SK-N-SH (cell line): ENCODE data around the gene CCNL2. TPM values are rescaled to one million over a fixed set of nuclear protein-coding genes. Genes with fewer than 3 reads are reported as not detected.
"Not testable (repeated sequence)": the region's sequence is repeated elsewhere in the genome, so short reads cannot be mapped to it uniquely, and the experiment has no call there.

Experiments
- CTCF ChIA-PET: fragments of 300-600, 350-600 bp; formaldehyde crosslinking; extraction: SDS; loops from one replicate; lab custom pipeline; 2021; lab: Yijun Ruan, JAX
- POLR2A ChIA-PET: fragments of 350-600 bp; sonication (Branson Sonifier 250); formaldehyde crosslinking; extraction: SDS; loops from one replicate; lab custom pipeline; 2020; ENCODE audit warnings: antibody characterized with exemption, inconsistent platforms; lab: Yijun Ruan, JAX
- DNase-seq: peaks from one replicate; pipeline ENCODE4 v3.0.0; 2012
- H2AFZ ChIP-seq: fragments of 200-600 bp; sonication (generic); 2 replicates; pipeline ENCODE4 v1.8.1; 2016; ENCODE audit warnings: antibody characterized with exemption, mild to moderate bottlenecking, low read depth
- H3F3A ChIP-seq: fragments of 200-600 bp; sonication (generic); replicated peaks from 2 replicates; pipeline ENCODE3; 2016; ENCODE audit warnings: antibody characterized with exemption, mild to moderate bottlenecking; ENCODE audit not compliant: insufficient read depth
- H3K27ac ChIP-seq, 2 experiments: fragments of 200-500 bp in 1 of 2; fragments of 200-600 bp in 1 of 2; sonication (Bioruptor generic) in 1 of 2; sonication (generic), shearing (Covaris generic) in 1 of 2; 2 replicates each; pipeline versions ENCODE4 v1.5.1 to v1.6.1; 2014 to 2016; ENCODE audit warnings: low read depth in 2 of 2, inconsistent platforms in 1 of 2, low read length in 1 of 2, mild to moderate bottlenecking in 1 of 2, mixed read lengths in 1 of 2
- H3K27me3 ChIP-seq: fragments of 200-600 bp; sonication (generic), shearing (Covaris generic); 2 replicates; pipeline ENCODE4 v1.6.1; 2016; ENCODE audit warnings: mixed run types; ENCODE audit not compliant: insufficient read depth
- H3K36me3 ChIP-seq, 2 experiments: fragments of 200-500 bp in 1 of 2; fragments of 200-600 bp in 1 of 2; sonication (Bioruptor generic) in 1 of 2; sonication (generic) in 1 of 2; replicated peaks in 1 of 2; 2 replicates each; pipeline versions ENCODE3 to v1.5.1; 2014 to 2016; ENCODE audit warnings: low read length in 1 of 2, mild to moderate bottlenecking in 1 of 2; ENCODE audit not compliant: insufficient read depth in 2 of 2, control insufficient read depth in 1 of 2
- H3K4me1 ChIP-seq, 2 experiments: fragments of 200-500 bp in 1 of 2; fragments of 200-600 bp in 1 of 2; sonication (Bioruptor generic) in 1 of 2; sonication (generic), shearing (Covaris generic) in 1 of 2; 2 replicates each; pipeline versions ENCODE4 v1.5.1 to v1.6.1; 2014 to 2016; ENCODE audit warnings: low read depth in 1 of 2, low read length in 1 of 2, mixed run types in 1 of 2; ENCODE audit not compliant: insufficient read depth in 2 of 2, control insufficient read depth in 1 of 2
- H3K4me2 ChIP-seq: fragments of 200-600 bp; sonication (generic), shearing (Covaris generic); 2 replicates; pipeline ENCODE4 v1.6.1; 2017; ENCODE audit warnings: mixed run types
- H3K4me3 ChIP-seq, 2 experiments: fragments of 200-500 bp in 1 of 2; fragments of 200-600 bp in 1 of 2; sonication (Bioruptor generic) in 1 of 2; sonication (generic), shearing (Covaris generic) in 1 of 2; 2 replicates each; pipeline versions ENCODE4 v1.5.1 to v1.8.1; 2014 to 2016; ENCODE audit warnings: low read depth in 2 of 2, inconsistent platforms in 1 of 2, low read length in 1 of 2, mild to moderate bottlenecking in 1 of 2, mixed read lengths in 1 of 2, moderate library complexity in 1 of 2
- H3K79me2 ChIP-seq: fragments of 200-600 bp; sonication (generic); 2 replicates; pipeline ENCODE4 v1.8.1; 2017; ENCODE audit warnings: mild to moderate bottlenecking; ENCODE audit not compliant: insufficient read depth
- H3K9ac ChIP-seq: fragments of 200-600 bp; sonication (generic); 2 replicates; pipeline ENCODE4 v1.6.1; 2017; ENCODE audit warnings: mixed run types
- H3K9me2 ChIP-seq: fragments of 200-600 bp; sonication (generic); 2 replicates; pipeline ENCODE4 v1.6.1; 2017; ENCODE audit warnings: mixed run types
- H3K9me3 ChIP-seq: fragments of 200-600 bp; sonication (generic); 2 replicates; pipeline ENCODE4 v1.6.1; 2017; ENCODE audit warnings: mixed run types, mild to moderate bottlenecking, moderate library complexity
- H4K20me1 ChIP-seq: fragments of 200-600 bp; sonication (generic); 2 replicates; pipeline ENCODE4 v1.6.1; 2017; ENCODE audit warnings: mild to moderate bottlenecking, mixed run types; ENCODE audit not compliant: insufficient read depth
- EP300 ChIP-seq, 2 experiments: IDR thresholded peaks; 2 replicates each; pipeline versions ENCODE4 v1.4.0 to v1.6.1; 2012; ENCODE audit warnings: borderline replicate concordance in 1 of 2, low read depth in 1 of 2, low read length in 1 of 2
- RFX5 ChIP-seq: IDR thresholded peaks from 2 replicates; pipeline ENCODE4 v1.6.1; 2012; ENCODE audit warnings: mild to moderate bottlenecking, improper control_type of control experiment, low read length
- RXRA ChIP-seq: IDR thresholded peaks from 2 replicates; pipeline ENCODE4 v1.4.0; 2012; ENCODE audit warnings: low read depth, mild to moderate bottlenecking, borderline replicate concordance
- TAF1 ChIP-seq: IDR thresholded peaks from 2 replicates; pipeline ENCODE4 v1.6.1; 2012; ENCODE audit warnings: low read depth, mild to moderate bottlenecking, low read length, moderate library complexity, borderline replicate concordance
- WGBS: methylation state at CpG from one replicate; pipeline ENCODE4 v1.1.6; 2017; ENCODE audit warnings: low lambda C conversion rate; 5-methylcytosine and 5-hydroxymethylcytosine counted together
- polyA plus RNA-seq, 3 experiments: library from polyadenylated mRNA; depleted of rRNA; stranded (reverse); fragments of >200 nt; gene quantifications; 2 replicates each; pipeline ENCODE4 v1.2.3, GENCODE V29; 2012
- TF ChIP-seq, protein P1 (sequence below): IDR thresholded peaks from 2 replicates; pipeline ENCODE4 v1.6.1; 2012; ENCODE audit warnings: mild to moderate bottlenecking, low read depth, low read length, moderate library complexity

Gene CCNL2
- polyA plus RNA-seq, 1 of the 3 experiments (the other 2 are of a cell fraction): 362 TPM

GRCh38 chr1:1411626-1412025, 12.5 kb upstream of the CCNL2 start:
- POLR2A ChIA-PET: interaction anchor here (0.6 kb wide), 1 partner anchor 72 kb away, joined by 3 read pairs; no protein-coding TSS in a partner anchor
- no peak overlapping the region for H3K27ac ChIP-seq
- no peaks in the 10 kb centered on the region for H3K27me3 ChIP-seq
- peaks cover 4 to 5% of the 10 kb centered on the region in 2 experiments; a peak in 1 of 4 replicates for H3K4me1 ChIP-seq
- H3K9me2 ChIP-seq: no peaks in the 10 kb centered on the region
- no peak for DNase-seq
- H3K79me2 ChIP-seq: peaks cover 34% of the 10 kb centered on the region
- H3K9me3 ChIP-seq: no peaks in the 10 kb centered on the region
- no peak overlapping the region for H3K4me2 ChIP-seq
- 95% methylated on average over 13 of the region's 13 CpGs for WGBS
- H2AFZ ChIP-seq: no peak overlapping the region
- CTCF ChIA-PET: no interaction called here
- H3K36me3 ChIP-seq: peaks cover 0 to 3% of the 10 kb centered on the region in 2 experiments
- no peak overlapping the region for H3K9ac ChIP-seq
- no peaks in the 10 kb centered on the region for H4K20me1 ChIP-seq
- H3F3A ChIP-seq: peaks cover 10% of the 10 kb centered on the region
- H3K4me3 ChIP-seq: no peak overlapping the region
- TF ChIP-seq EP300 (IDR thresholded peaks at IDR 0.05; ENCODE audit: borderline replicate concordance in 1 of 2, low read depth in 1 of 2, low read length in 1 of 2): no peak
- TF ChIP-seq RFX5: no peak
- TF ChIP-seq TAF1: no peak
- TF ChIP-seq RXRA: no peak
- TF ChIP-seq, protein P1, sequence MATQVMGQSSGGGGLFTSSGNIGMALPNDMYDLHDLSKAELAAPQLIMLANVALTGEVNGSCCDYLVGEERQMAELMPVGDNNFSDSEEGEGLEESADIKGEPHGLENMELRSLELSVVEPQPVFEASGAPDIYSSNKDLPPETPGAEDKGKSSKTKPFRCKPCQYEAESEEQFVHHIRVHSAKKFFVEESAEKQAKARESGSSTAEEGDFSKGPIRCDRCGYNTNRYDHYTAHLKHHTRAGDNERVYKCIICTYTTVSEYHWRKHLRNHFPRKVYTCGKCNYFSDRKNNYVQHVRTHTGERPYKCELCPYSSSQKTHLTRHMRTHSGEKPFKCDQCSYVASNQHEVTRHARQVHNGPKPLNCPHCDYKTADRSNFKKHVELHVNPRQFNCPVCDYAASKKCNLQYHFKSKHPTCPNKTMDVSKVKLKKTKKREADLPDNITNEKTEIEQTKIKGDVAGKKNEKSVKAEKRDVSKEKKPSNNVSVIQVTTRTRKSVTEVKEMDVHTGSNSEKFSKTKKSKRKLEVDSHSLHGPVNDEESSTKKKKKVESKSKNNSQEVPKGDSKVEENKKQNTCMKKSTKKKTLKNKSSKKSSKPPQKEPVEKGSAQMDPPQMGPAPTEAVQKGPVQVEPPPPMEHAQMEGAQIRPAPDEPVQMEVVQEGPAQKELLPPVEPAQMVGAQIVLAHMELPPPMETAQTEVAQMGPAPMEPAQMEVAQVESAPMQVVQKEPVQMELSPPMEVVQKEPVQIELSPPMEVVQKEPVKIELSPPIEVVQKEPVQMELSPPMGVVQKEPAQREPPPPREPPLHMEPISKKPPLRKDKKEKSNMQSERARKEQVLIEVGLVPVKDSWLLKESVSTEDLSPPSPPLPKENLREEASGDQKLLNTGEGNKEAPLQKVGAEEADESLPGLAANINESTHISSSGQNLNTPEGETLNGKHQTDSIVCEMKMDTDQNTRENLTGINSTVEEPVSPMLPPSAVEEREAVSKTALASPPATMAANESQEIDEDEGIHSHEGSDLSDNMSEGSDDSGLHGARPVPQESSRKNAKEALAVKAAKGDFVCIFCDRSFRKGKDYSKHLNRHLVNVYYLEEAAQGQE: no peak

DNA sequence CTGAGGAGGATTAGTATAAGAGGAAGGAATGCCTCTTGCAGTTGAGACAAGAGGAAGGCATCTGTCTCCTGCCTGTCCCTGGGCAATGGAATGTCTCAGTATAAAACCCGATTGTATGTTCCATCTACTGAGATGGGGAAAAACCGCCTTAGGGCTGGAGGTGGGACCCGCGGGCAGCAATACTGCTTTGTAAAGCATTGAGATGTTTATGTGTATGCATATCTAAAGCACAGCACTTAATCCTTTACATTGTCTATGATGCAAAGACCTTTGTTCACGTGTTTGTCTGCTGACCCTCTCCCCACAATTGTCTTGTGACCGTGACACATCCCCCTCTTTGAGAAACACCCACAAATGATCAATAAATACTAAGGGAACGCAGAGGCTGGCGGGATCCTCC, 11.1 kb upstream of the CCNL2 start:
- 84% methylated on average over 8 of the region's 8 CpGs for WGBS

More for the DNA sequence above, 11.1 kb upstream of the CCNL2 start:
- H4K20me1 ChIP-seq, H3K27me3 ChIP-seq, DNase-seq, H3K4me2 ChIP-seq, H2AFZ ChIP-seq, POLR2A ChIA-PET, H3K4me3 ChIP-seq, H3F3A ChIP-seq, H3K27ac ChIP-seq, H3K9me3 ChIP-seq, CTCF ChIA-PET, H3K9me2 ChIP-seq, H3K9ac ChIP-seq: not testable (repeated sequence)
- peaks cover 5 to 13% of the 10 kb centered on the region in 2 experiments for H3K36me3 ChIP-seq
- peaks cover 11 to 15% of the 10 kb centered on the region in 2 experiments; a peak in 3 of 4 replicates for H3K4me1 ChIP-seq
- H3K79me2 ChIP-seq: peaks cover 48% of the 10 kb centered on the region
